Measurements from ENCODE around the gene SOST.

SOST gene

GRCh38 chr17:43788540-43788939 is 29.9 kb upstream of the SOST start:
- no peak overlapping the region for H3K9ac ChIP-seq (ENCODE audit: low read length)
- H3K27me3 ChIP-seq (replicated peaks; ENCODE audit: control insufficient read depth, insufficient read depth, low read length): no peaks in the 10 kb centered on the region
- peaks cover 16% of the 10 kb centered on the region for H3K4me1 ChIP-seq (ENCODE audit: control insufficient read depth, insufficient read depth, low read length)
- H3K36me3 ChIP-seq (ENCODE audit: control insufficient read depth, insufficient read depth, low read length, severe bottlenecking): no peaks in the 10 kb centered on the region
- DNase-seq (ENCODE audit: low read depth): no peak
- H3K4me3 ChIP-seq (ENCODE audit: low read length): no peak overlapping the region
- H3K9me3 ChIP-seq (ENCODE audit: control insufficient read depth, low read length): no peaks in the 10 kb centered on the region

DNA sequence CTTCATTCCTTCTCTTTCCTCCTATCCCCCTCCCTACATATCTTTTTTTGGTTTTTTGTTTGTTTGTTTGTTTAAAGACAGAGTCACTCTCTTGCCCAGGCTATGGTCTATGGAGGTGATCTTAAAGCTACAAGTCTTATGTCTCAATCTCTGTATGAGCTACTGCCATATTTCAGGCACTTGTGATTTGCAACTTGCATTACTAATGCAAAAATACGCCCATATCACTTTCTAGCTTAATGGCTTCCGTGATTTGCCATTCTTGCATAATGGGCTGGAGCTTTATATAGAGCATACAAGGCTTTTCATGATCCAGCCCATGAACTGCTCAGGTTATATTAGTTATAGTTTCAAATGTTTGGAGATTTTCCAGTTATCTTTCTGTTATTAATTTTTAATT is 29.1 kb upstream of the SOST start:
- peak; percentile 19 for DNase-seq (ENCODE audit: low read depth)
- no peak overlapping the region for H3K9ac ChIP-seq (ENCODE audit: low read length)
- no peaks in the 10 kb centered on the region for H3K36me3 ChIP-seq (ENCODE audit: control insufficient read depth, insufficient read depth, low read length, severe bottlenecking)
- peaks cover 16% of the 10 kb centered on the region for H3K4me1 ChIP-seq (ENCODE audit: control insufficient read depth, insufficient read depth, low read length)
- H3K27me3 ChIP-seq (replicated peaks; ENCODE audit: control insufficient read depth, insufficient read depth, low read length): no peaks in the 10 kb centered on the region
- no peak overlapping the region for H3K4me3 ChIP-seq (ENCODE audit: low read length)
- H3K9me3 ChIP-seq (ENCODE audit: control insufficient read depth, low read length): no peaks in the 10 kb centered on the region

GRCh38 chr17:43784628-43785101 is 26.1 kb upstream of the SOST start:
- H3K4me3 ChIP-seq (ENCODE audit: low read length): no peak overlapping the region
- H3K9ac ChIP-seq (ENCODE audit: low read length): no peak overlapping the region
- H3K27me3 ChIP-seq (replicated peaks; ENCODE audit: control insufficient read depth, insufficient read depth, low read length): no peaks in the 10 kb centered on the region
- no peaks in the 10 kb centered on the region for H3K36me3 ChIP-seq (ENCODE audit: control insufficient read depth, insufficient read depth, low read length, severe bottlenecking)
- no peaks in the 10 kb centered on the region for H3K9me3 ChIP-seq (ENCODE audit: control insufficient read depth, low read length)
- peaks cover 16% of the 10 kb centered on the region for H3K4me1 ChIP-seq (ENCODE audit: control insufficient read depth, insufficient read depth, low read length)
- peak; percentile 35 for DNase-seq (ENCODE audit: low read depth)

GRCh38 chr17:43784068-43784467 is 25.5 kb upstream of the SOST start:
- no peak for DNase-seq (ENCODE audit: low read depth)
- H3K9me3 ChIP-seq (ENCODE audit: control insufficient read depth, low read length): no peaks in the 10 kb centered on the region
- H3K36me3 ChIP-seq (ENCODE audit: control insufficient read depth, insufficient read depth, low read length, severe bottlenecking): no peaks in the 10 kb centered on the region
- no peaks in the 10 kb centered on the region for H3K27me3 ChIP-seq (replicated peaks; ENCODE audit: control insufficient read depth, insufficient read depth, low read length)
- peaks cover 16% of the 10 kb centered on the region for H3K4me1 ChIP-seq (ENCODE audit: control insufficient read depth, insufficient read depth, low read length)
- H3K4me3 ChIP-seq (ENCODE audit: low read length): no peak overlapping the region
- H3K9ac ChIP-seq (ENCODE audit: low read length): no peak overlapping the region

- Histone ChIP-seq H3K4me1 (ENCODE audit: control insufficient read depth, insufficient read depth, low read length) (peaks cover 16% of the 10 kb centered on the region), H3K9me3 (ENCODE audit: control insufficient read depth, low read length) (no peaks in the 10 kb centered on the region), H3K36me3 (ENCODE audit: control insufficient read depth, insufficient read depth, low read length, severe bottlenecking) (no peaks in the 10 kb centered on the region), H3K4me3 (ENCODE audit: low read length) (no peak overlapping the region), H3K9ac (ENCODE audit: low read length) (no peak overlapping the region), H3K27me3 (replicated peaks; ENCODE audit: control insufficient read depth, insufficient read depth, low read length) (no peaks in the 10 kb centered on the region)
- DNase-seq (ENCODE audit: low read depth): no peak
Measured at GRCh38 chr17:43782913-43783680, 24.5 kb upstream of the SOST start.

DNA sequence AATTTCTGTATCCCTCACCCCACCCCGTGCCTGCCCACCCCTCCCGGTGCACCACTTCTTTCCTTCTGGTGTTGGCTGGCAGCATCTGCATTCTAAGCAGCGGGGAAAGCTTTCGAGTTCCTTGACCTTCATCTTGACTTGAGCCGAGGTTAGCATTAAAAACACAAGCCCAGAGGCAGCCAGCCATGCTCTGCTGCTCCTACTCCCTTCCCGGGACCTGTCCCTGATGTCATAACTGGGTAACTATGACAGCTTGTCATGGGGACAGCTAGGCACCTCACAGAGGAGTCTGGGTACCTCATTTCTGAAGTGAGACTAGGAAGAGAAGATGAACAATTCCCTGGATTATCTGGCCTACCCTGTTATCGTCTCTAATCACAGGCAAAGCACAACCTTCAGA is 21.5 kb upstream of the SOST start, which contains the start of gene CFAP97D1:
Gene CFAP97D1, plus strand, starts transcription at position 301 of the 400 bp plus-strand sequence. Its CDS starts 28 bp downstream, at position 329.
- no peaks in the 10 kb centered on the region for H3K9me3 ChIP-seq (ENCODE audit: control insufficient read depth, low read length)
- H3K27me3 ChIP-seq (replicated peaks; ENCODE audit: control insufficient read depth, insufficient read depth, low read length): no peaks in the 10 kb centered on the region
- H3K4me3 ChIP-seq (ENCODE audit: low read length): peak within 1 kb of the TSS; percentile 87
- peaks cover 17% of the 10 kb centered on the region for H3K4me1 ChIP-seq (ENCODE audit: control insufficient read depth, insufficient read depth, low read length)
- peak within 1 kb of the TSS; percentile 91 for H3K9ac ChIP-seq (ENCODE audit: low read length)
- DNase-seq (ENCODE audit: low read depth): no peak
- no peaks in the 10 kb centered on the region for H3K36me3 ChIP-seq (ENCODE audit: control insufficient read depth, insufficient read depth, low read length, severe bottlenecking)

DNA sequence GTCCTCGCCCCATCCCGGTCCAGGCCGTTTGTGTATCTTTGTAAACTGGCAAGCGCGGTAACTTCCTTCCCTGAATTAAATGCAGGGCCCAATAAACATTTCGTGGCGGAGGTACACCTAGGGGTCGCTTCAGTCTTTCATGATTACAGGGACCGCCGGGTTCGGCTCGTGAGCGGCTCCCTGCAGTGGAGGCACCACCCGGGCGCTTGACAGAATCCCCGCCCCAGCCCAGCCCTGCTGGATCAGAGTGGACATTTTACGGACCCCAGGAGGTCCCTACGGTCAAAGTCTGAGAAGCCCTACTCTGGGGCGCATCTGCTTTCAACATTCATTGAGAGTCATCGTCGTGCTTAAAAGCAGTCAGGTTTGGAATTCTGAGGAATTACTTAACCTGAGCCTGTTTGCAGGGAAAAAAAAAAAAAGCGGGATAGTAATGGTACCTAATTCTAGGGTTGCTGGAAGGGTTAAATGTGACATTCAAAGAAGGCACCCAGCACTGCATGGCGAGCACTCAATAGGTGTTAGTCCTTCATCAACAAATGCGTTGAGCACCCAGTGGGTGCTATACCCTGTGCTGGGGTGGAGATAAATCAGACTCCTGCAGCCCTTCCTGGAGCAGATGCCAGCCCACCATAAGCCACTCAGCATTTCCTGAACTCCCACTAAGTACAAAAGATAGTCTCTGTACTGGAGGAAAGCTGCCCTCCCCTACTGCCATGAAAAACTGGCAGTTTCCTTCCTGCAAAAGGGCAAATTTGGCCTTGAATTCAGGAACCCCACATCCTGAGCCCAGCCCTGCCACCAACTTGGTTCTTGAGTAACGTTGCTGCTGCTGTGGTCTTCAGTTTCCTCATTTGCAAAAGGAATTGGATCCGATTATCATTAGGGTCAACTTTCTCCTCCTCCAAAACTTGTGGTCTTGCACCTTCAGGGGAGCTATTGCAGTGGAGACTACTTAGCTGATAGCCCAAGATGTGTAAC is 20.8 kb upstream of the SOST start:
- DNase-seq (ENCODE audit: low read depth): no peak
- Histone ChIP-seq H3K9ac (ENCODE audit: low read length) (peak overlapping the region; percentile 91), H3K4me3 (ENCODE audit: low read length) (peak overlapping the region; percentile 87), H3K36me3 (ENCODE audit: control insufficient read depth, insufficient read depth, low read length, severe bottlenecking) (peaks cover 5% of the 10 kb centered on the region), H3K9me3 (ENCODE audit: control insufficient read depth, low read length) (no peaks in the 10 kb centered on the region), H3K4me1 (ENCODE audit: control insufficient read depth, insufficient read depth, low read length) (peaks cover 13% of the 10 kb centered on the region), H3K27me3 (replicated peaks; ENCODE audit: control insufficient read depth, insufficient read depth, low read length) (no peaks in the 10 kb centered on the region)

DNA sequence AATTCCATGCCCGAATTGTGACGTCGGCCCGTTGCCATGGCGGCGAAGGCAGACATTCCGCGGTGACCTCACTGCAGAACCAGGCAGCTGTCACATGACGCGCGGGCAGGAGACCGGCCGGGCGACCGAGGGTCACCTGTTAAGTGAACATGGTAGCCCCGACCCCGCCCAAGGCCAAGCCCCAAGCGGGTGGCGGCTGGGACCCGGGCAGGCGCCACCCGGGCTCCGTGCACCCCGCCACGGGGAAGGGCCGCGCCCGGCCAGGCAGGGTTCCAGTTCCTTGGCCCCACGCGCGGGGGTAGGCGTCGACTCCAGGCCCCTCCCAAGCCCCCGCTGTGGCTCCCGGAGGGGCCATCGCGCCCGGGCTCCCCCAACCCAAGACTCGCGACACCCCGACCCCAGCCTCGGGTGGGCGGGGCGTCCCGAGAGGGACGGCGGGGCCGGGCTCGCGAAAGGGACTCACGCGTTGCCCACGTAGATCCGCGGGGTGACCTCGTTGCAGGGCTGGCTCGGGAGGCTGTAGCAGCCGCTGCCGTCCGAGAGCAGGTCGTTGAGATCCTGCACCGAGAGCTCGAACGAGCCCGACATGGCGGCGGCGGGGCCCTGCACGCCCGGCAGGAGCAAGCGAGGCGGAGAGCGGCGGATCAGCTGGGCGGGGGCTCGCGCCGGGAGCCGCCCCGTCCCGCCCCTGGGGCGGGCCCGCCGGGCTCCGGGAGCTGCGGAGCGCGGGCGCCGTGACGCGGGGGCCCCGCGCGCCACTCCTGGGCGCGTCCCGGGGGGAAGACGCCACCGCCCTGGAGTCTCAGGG is 19.9 kb upstream of the SOST start, which contains the start of gene DUSP3:
Gene DUSP3, minus strand, starts transcription at position 641 of the 808 bp plus-strand sequence. Its CDS starts 53 bp downstream, at position 588.
- Histone ChIP-seq H3K27me3 (replicated peaks; ENCODE audit: control insufficient read depth, insufficient read depth, low read length) (no peaks in the 10 kb centered on the region), H3K4me3 (ENCODE audit: low read length) (peak within 1 kb of the TSS; percentile 87), H3K9ac (ENCODE audit: low read length) (peak within 1 kb of the TSS; percentile 91), H3K9me3 (ENCODE audit: control insufficient read depth, low read length) (no peaks in the 10 kb centered on the region), H3K4me1 (ENCODE audit: control insufficient read depth, insufficient read depth, low read length) (peaks cover 6% of the 10 kb centered on the region), H3K36me3 (ENCODE audit: control insufficient read depth, insufficient read depth, low read length, severe bottlenecking) (peaks cover 13% of the 10 kb centered on the region)
- DNase-seq (ENCODE audit: low read depth): peak; percentile 98

GRCh38 chr17:43774304-43775250 is 16.0 kb upstream of the SOST start:
- no peaks in the 10 kb centered on the region for H3K9me3 ChIP-seq (ENCODE audit: control insufficient read depth, low read length)
- no peak overlapping the region for H3K9ac ChIP-seq (ENCODE audit: low read length)
- no peak for DNase-seq (ENCODE audit: low read depth)
- no peak overlapping the region for H3K4me3 ChIP-seq (ENCODE audit: low read length)
- H3K27me3 ChIP-seq (replicated peaks; ENCODE audit: control insufficient read depth, insufficient read depth, low read length): no peaks in the 10 kb centered on the region
- peaks cover 49% of the 10 kb centered on the region for H3K36me3 ChIP-seq (ENCODE audit: control insufficient read depth, insufficient read depth, low read length, severe bottlenecking)
- H3K4me1 ChIP-seq (ENCODE audit: control insufficient read depth, insufficient read depth, low read length): peaks cover 6% of the 10 kb centered on the region

Measured in adipocyte (in vitro differentiated cells).